ENCODE results near the gene RNPEPL1.

The RNPEPL1 gene

GRCh38 chr2:240593703-240594451, 25.6 kb downstream of the RNPEPL1 start:
- no peak for DNase-seq

GRCh38 chr2:240594511-240595380, 26.5 kb downstream of the RNPEPL1 start:
- no peak for DNase-seq

- peak; percentile 22 for DNase-seq
Observed at GRCh38 chr2:240595381-240596079, 27.2 kb downstream of the RNPEPL1 start.

- DNase-seq: no peak
Observed at GRCh38 chr2:240596080-240596460, 27.8 kb downstream of the RNPEPL1 start.

DNA sequence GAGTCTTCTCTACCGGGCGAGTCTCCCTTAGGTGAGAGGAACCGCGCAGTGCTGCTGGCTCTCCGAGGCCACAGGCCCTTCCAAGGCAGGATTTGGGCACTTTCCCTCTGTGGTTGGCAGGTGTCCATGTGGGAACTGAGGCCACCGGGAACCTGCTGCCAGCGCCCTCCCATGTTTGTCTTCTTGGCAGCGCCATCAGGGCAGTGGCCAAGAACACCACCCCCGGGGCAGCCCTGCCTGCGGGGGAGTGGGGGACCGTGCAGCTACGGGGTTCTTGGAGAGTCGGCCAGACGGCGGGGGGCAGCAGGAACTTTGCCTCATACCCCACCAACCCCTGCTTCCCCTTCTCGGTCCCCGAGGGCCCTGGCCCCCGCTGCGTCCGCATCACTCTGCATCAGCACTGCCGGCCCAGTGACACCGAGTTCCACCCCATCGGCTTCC, 28.2 kb downstream of the RNPEPL1 start:
- DNase-seq: no peak

DNA sequence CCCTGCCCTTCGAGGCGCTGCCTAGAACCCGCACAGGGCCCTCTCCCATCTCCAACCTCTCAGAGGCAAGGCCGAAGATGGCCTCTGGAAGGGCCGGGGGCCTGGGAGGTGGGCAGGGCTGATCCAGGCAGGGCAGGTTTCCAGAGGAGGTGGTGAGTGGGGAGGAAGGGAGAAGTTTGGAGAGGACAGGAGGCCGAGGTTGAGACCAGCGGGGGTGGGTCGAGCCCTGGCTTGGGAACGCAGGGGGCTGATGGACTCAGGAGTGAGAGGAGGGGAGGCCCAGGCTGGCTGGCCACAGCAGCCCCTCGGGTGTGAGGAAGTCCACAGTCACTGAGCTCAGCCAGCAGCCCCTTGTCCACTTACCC, 28.8 kb downstream of the RNPEPL1 start:
- DNase-seq: no peak

- no peak for DNase-seq
Observed at GRCh38 chr2:240597419-240598181, 29.3 kb downstream of the RNPEPL1 start.

GRCh38 chr2:240598311-240598911, 30.1 kb downstream of the RNPEPL1 start:
- DNase-seq: no peak

- DNase-seq: no peak
Observed at GRCh38 chr2:240599141-240599583, 30.9 kb downstream of the RNPEPL1 start.

GRCh38 chr2:240600451-240600961, 32.2 kb downstream of the RNPEPL1 start:
- no peak for DNase-seq

- no peak for DNase-seq
Observed at GRCh38 chr2:240601061-240601830, 33.0 kb downstream of the RNPEPL1 start.

- DNase-seq: no peak
Observed at GRCh38 chr2:240601831-240602160, 33.5 kb downstream of the RNPEPL1 start.

GRCh38 chr2:240602266-240603050, 34.2 kb downstream of the RNPEPL1 start:
- no peak for DNase-seq

DNA sequence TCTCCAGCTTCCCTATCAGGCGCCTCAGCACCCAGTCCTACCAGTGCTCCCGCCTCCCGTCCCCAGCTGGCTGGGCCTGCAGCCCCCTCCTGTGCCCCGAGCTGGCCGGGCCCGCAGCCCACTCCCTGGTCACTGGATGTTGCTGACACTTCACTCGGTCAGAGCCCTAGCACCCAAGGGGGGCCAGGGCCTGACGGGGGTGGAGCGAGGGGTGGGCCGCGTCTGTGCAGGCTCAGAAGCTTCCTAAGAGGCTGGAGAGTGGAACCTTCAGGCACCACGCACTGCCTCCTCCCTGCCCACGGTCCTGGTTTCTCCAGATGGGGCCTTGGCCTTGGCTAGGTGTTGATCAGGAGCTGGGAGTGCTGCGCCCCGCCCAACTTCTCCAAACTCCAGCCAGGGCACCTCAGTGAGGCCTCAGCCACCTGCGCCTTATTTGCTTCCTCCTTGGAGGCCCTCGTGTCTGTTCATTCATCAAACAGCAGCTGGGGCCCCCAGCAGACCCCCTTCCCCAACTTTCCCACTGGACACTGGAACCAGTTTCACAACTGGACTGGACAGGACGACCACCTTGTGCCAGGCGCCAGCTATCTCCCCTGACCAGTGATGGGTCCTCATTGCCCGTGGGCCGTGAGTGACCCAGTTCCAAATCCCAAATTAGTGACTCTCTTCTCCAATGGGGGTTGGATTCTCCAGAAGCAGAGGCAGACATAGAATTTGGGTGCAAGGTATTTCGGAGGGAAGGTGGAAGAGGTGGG, 35.0 kb downstream of the RNPEPL1 start:
- no peak for DNase-seq

GRCh38 chr2:240603846-240604245, 35.6 kb downstream of the RNPEPL1 start:
- DNase-seq: no peak

- no peak for DNase-seq
Observed at GRCh38 chr2:240604291-240604938, 36.1 kb downstream of the RNPEPL1 start.

DNA sequence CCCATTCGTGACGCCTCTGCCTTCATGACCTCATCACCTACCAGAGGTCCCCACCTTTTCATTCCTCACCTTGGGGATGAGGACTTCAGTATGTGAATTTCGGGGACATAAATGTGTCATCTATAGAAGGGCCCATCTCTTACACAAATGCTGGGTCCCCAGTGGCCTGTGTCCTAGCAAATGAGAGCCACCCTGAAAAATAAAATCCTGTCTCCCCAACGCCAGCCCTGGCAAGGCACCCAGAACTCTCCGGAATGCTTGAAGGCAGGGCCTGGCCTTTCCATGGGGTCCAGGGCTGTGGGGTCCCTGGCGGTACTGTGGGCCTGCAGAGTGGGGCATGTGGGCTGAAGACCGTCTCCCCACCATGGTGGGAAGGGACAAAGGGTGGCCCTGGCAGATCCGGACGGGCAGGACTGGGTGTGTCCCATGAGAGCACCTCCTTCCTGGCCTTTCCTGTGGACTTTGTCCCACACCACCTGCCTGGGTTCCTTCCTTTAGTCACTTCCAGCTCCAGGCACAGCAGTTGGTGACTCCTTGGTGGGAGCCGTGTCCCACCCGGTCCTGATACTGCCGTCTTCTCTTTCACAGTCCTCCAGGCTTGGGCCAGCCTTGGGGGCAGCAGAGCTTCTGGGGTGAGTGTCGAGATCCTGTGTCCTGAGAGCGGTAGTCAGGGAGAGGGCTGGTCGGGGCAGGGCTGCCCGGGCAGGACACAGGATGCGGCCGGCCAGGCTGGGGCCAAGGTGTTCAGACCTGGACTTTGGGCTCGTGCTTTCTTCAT, 36.8 kb downstream of the RNPEPL1 start:
- no peak for DNase-seq
